Smooth muscle cell of trachea (primary cell): ENCODE data around the gene RFNG. TPM values are rescaled to one million over a fixed set of nuclear protein-coding genes. Genes with fewer than 3 reads are reported as not detected.

ENCODE experiments used
- total RNA-seq: library from RNA; depleted of rRNA; stranded (reverse); fragments of >200 nt; gene quantifications from 2 replicates; pipeline ENCODE4 v1.2.1, GENCODE V29; 2014

RFNG gene, protein sequence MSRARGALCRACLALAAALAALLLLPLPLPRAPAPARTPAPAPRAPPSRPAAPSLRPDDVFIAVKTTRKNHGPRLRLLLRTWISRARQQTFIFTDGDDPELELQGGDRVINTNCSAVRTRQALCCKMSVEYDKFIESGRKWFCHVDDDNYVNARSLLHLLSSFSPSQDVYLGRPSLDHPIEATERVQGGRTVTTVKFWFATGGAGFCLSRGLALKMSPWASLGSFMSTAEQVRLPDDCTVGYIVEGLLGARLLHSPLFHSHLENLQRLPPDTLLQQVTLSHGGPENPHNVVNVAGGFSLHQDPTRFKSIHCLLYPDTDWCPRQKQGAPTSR
- total RNA-seq: 36.8 and 69.6 TPM in 2 replicates

GRCh38 chr17:82051776-82052637 is at the start of gene RFNG, which contains the start of gene GPS1:
Gene RFNG, minus strand, starts transcription at chr17:82051811. Its CDS starts 45 bp downstream, at chr17:82051766.
Gene GPS1, plus strand, starts transcription at chr17:82051898. Its CDS starts 34 bp downstream, at chr17:82051932.

DNA sequence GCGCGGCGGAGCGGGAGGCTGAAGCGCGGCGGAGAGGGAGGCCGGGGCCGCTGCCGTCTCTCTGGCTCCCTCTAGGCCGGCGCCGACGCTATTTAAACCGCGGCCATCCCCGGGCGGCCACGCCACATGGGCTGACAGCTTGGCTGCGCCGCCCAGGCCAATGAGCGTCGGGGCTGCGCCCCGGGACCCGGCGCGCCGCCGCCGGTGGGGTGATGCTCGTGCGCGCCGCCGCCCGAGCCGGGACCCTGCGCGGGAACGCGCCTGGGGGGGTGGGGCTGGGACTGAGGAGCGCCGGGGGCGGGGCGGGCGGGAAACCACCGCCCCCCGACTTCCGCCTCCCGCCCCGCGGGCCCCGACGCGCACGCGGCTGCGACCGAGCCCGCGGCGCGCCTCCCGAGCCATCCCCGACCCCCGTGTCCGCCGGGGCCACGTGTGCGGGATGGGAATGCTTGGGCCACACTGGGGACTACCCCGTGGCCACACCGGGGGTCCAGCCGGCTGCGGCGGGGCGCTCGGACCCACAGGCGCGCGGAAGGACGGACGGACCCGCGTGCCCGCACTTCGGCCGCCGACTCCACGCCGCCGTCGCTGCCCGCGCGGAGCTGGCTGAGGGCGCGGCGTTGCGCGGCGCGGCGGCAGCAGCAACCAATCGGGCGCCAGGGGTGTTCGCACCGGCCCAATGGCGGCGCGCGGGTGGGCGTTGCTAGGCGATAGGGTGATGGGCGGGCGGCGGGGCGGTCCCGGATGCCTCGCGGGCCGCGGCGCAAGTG is 46.7 kb upstream of the RFNG start, which contains the start of gene FASN:
Gene FASN (minus strand): TSS at position 68 of the 770 bp plus-strand sequence. CDS start 1,791 bp downstream, outside the sequence.

DNA sequence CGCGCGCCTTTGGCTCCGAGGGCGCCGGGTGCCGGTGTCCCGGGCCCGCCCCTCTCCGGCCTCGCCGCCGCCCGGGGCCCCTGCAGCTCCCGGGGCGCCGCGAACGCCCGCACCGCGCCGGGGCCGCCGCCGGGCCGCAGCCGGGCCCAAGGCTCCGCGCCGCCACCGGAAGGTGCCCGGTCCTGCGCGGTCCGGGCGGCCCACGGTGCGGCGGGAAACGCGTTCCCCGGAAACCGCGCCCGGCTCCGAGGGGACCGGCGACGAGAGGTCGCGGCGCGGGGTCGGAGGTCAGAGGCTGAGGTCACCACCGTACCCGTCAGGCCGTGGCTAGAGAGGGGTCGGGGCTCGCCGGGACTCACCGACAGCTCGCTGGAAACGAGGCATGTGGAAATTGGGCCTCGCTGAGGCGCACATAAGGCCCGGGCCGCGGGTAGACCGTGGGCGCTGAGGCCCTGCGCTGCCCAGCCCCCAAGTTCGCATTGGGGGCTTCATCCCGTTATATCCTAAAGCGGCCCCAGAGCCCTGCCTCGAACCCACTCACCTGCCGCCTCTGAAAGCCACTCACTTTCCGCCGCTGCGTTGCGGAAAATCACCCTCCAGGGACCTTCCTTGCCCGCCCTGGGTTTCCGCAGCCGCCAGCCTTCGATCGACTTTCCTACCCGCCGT is 14.2 kb upstream of the RFNG start, which contains the start of gene DUS1L:
Gene DUS1L (minus strand): TSS at position 167 of the 666 bp plus-strand sequence. CDS start 745 bp downstream, outside the sequence.

DNA sequence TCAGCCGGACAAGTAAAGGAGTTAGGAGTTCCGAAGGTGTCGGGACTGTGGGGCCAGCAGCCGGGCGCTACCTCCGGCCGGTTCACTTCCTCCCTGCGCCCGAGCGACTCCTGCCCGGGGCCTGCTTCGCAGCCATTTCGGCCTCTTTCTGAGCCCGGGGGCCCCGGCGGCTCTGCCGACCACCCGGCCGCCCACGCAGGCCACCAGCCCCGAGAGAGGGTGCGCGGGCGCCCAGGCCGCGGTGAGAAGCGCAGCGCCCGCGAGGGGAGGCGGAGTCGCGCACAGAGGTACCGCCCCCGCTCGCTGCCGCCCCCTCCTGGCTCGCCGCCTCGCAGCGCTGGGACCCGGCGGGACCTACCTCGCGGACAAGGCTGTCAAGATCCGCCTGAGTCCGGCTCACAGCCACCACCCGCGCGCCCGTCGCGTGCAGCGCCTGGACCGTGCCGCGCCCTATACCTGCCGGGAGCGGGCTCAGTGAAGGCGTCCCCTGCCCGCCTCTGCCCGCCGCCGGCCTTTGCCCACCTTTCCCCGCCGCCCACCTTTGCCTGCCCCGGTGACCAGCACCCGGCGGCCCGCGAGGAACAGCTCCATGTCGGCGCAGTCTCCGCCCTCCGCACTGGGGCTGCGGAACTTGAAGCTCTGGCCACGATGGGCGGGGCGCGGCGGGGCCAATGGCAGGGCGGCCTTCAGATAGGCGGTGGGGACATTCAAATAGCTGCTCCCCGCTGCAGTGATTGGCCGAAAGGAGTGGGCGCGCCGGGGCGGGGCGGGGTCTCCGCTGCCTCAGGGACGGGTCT is 14.3 kb downstream of the RFNG start, which contains the start of gene DCXR:
Gene DCXR (minus strand): TSS at position 606 of the 797 bp plus-strand sequence. CDS start 15 bp downstream, at position 591.

DNA sequence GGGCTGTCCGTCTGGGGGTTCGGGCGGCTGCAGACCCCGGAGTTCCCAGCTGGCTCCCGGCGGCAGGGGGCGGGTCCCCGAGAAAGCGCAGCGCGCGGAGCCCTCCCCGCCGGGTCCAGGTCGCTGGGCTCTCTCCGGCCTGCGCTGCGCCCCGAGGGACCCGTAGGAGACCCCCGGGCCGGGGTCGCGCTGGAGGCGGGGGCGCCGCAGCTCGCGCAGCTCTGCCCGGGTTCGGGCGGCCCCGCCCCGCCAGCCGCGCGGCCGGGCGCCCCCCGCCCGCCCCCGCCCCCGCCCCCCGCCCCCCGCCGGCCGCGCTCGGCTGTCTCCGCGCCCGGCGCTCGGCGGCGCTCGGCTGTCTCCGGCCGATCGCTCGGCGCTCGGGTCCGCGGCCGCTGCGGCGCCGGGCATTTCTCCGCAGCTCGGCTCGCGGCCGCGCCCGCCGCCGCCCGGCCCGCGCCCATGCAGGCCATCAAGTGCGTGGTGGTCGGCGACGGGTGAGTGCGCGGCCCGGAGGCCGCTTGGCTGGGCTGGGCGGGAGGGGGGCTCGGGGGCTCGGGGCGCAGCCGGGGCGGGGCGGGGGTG is 20.2 kb downstream of the RFNG start, which contains the start of gene RAC3:
Gene RAC3 (plus strand): TSS at position 376 of the 582 bp plus-strand sequence. CDS start 84 bp downstream, at position 460.

GRCh38 chr17:82022981-82023446 is 28.6 kb downstream of the RFNG start, which contains the start of gene LRRC45:
Gene LRRC45, plus strand, starts transcription at chr17:82023305. Its CDS starts 339 bp downstream, at chr17:82023644.

DNA sequence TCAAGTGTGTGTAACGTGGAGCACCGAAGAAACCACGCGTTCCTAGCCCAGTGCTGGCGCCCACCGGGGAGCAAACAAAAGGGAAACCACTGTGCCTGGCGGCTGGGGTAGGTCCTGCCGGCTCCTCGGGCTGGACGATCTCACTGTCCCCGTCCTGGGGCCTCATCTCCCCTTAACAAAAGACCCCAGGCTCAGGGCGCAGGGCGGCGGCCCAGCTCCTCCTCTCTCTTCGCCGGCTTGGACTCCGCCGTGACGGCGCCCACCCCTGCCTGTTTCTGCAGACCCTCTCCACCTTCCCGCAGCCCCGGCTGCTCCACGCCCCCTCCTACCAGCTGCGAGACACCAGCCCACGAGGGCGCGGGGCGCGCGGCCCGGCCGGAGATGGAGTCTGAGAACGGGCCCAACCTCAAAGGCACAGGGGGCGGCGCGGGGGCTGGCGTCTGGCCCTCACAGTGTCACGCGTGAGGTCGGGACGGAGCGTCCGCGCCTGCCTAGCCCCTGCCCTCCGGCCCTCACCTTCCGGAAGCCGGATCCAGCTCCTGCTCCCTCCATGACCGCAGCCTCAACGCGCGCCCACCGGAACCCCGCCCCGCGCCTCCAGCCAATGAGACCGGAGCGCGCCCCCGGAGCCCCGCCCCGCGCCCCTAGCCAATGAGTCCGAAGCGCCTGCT is 29.2 kb downstream of the RFNG start, which contains the start of gene CENPX:
Gene CENPX (minus strand): TSS at position 569 of the 671 bp plus-strand sequence. CDS start 17 bp downstream, at position 552.

Other genes starting within 250 kb of the RFNG start
- gene GCGR, start 247.7 kb downstream of the RFNG start, total RNA-seq: not detected in 2 replicates
- 80.3 and 126 TPM in 2 replicates for gene MCRIP1, start 218.5 kb downstream of the RFNG start, total RNA-seq
- gene PPP1R27, start 216.8 kb downstream of the RFNG start, total RNA-seq: 0.17 TPM in 1 of 2 replicates, not detected in the other
- 1,342 and 1,881 TPM in 2 replicates for gene P4HB, start 191.3 kb downstream of the RFNG start, total RNA-seq
- gene ARHGDIA, start 180.5 kb downstream of the RFNG start, total RNA-seq: 187 and 318 TPM in 2 replicates
- gene ALYREF, start 160.2 kb downstream of the RFNG start, total RNA-seq: 102 and 168 TPM in 2 replicates
- gene ANAPC11, start 160.1 kb downstream of the RFNG start, total RNA-seq: 138 and 243 TPM in 2 replicates
- gene NPB, start 149.6 kb downstream of the RFNG start, total RNA-seq: 0.87 and 2.5 TPM in 2 replicates
- gene PCYT2, start 140.4 kb downstream of the RFNG start, total RNA-seq: 63.5 and 63.7 TPM in 2 replicates
- 26.8 and 27.1 TPM in 2 replicates for gene SIRT7, start 133.6 kb downstream of the RFNG start, total RNA-seq
- gene MAFG, start 124.1 kb downstream of the RFNG start, total RNA-seq: 16.1 and 25.3 TPM in 2 replicates
- 65.9 and 124 TPM in 2 replicates for gene PYCR1, start 114.5 kb downstream of the RFNG start, total RNA-seq
- not detected in 2 replicates for gene MYADML2, start 104.6 kb downstream of the RFNG start, total RNA-seq
- 0.99 TPM in 1 of 2 replicates, not detected in the other for gene NOTUM, start 90.6 kb downstream of the RFNG start, total RNA-seq
- gene ASPSCR1, start 74.2 kb downstream of the RFNG start, total RNA-seq: 29.4 and 30.8 TPM in 2 replicates
- gene CENPX, start 28.9 kb downstream of the RFNG start, total RNA-seq: 13.4 and 47.6 TPM in 2 replicates
- gene LRRC45, start 28.5 kb downstream of the RFNG start, total RNA-seq: 16.2 and 17.0 TPM in 2 replicates
- 7.6 and 12.6 TPM in 2 replicates for gene RAC3, start 20.1 kb downstream of the RFNG start, total RNA-seq
- gene DCXR, start 14.1 kb downstream of the RFNG start, total RNA-seq: 52.3 and 70.0 TPM in 2 replicates
- gene GPS1, start 87 bp upstream of the RFNG start, total RNA-seq: 101 and 117 TPM in 2 replicates
- gene DUS1L, start 14.0 kb upstream of the RFNG start, total RNA-seq: 46.8 and 52.1 TPM in 2 replicates
- gene FASN, start 46.4 kb upstream of the RFNG start, total RNA-seq: 153 and 279 TPM in 2 replicates
- 12.6 and 16.0 TPM in 2 replicates for gene CCDC57, start 161.0 kb upstream of the RFNG start, total RNA-seq
- gene SLC16A3, start 177.2 kb upstream of the RFNG start, total RNA-seq: 80.3 and 222 TPM in 2 replicates
- 60.9 and 70.6 TPM in 2 replicates for gene CSNK1D, start 221.9 kb upstream of the RFNG start, total RNA-seq